ENCODE data around the gene RIPPLY3. TPM values are rescaled to one million over a fixed set of nuclear protein-coding genes. Genes with fewer than 3 reads are reported as not detected.

RIPPLY3 gene
- total and polyA plus RNA-seq, 11 donors: not detected

DNA sequence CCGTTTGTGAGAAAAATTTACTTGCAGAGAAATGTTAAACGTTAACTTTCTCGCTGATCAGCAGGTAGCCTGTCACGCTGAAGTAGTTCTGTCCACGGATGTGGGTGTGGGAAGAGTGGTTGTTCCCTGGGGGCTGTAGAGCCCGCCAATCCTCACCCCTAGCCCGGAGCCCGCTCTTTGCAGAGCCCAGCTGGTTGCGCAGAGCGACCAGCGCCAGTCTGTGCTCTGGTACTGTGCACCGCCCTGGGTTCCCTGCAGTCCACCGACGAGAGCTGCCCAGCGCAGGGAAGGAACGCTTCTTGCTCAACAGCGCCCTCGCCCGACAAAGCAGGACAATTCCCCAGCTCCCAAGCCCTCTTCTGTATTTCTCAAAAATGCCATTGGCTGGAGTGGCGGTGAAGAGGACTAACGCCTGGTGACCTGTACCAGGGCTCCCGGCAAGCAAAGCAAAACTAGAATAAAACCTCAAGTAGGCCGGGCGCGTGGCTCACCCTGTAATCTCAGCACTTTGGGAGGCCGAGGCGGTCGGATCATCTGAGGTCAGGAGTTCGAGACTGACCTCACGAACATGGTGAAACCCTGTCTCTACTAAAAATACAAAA, 3.3 kb downstream of the RIPPLY3 start:
- Histone ChIP-seq H3K4me3 (peak overlapping the region in 7 of 12 donors; percentile 13 to 46 (median 21)), H3K36me3 (no peaks in the 10 kb centered on the region), H3K27me3 (peaks cover 14 to 90% (median 44%) of the 10 kb centered on the region in 9 donors), H3K4me1 (peaks cover 0 to 19% (median 10%) of the 10 kb centered on the region in 12 donors), H3K9me3 (no peaks in the 10 kb centered on the region), H3K27ac (no peak overlapping the region)
- ATAC-seq: peak; percentile 85 to 99 (median 95)
- intact Hi-C loops (cut with DNase I): loop anchor here in 2 of 10 donors (2.0 to 10.0 kb wide), 3 partner anchors 29 to 505 kb away; no protein-coding TSS in a partner anchor
- TF ChIP-seq POLR2A (IDR thresholded peaks at IDR 0.05): no peak
- TF ChIP-seq, protein P1, sequence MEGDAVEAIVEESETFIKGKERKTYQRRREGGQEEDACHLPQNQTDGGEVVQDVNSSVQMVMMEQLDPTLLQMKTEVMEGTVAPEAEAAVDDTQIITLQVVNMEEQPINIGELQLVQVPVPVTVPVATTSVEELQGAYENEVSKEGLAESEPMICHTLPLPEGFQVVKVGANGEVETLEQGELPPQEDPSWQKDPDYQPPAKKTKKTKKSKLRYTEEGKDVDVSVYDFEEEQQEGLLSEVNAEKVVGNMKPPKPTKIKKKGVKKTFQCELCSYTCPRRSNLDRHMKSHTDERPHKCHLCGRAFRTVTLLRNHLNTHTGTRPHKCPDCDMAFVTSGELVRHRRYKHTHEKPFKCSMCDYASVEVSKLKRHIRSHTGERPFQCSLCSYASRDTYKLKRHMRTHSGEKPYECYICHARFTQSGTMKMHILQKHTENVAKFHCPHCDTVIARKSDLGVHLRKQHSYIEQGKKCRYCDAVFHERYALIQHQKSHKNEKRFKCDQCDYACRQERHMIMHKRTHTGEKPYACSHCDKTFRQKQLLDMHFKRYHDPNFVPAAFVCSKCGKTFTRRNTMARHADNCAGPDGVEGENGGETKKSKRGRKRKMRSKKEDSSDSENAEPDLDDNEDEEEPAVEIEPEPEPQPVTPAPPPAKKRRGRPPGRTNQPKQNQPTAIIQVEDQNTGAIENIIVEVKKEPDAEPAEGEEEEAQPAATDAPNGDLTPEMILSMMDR (IDR thresholded peaks at IDR 0.05): peak; percentile 67 to 89 (median 82)
- WGBS, 4 donors: 11 to 16% (median 12%) methylated on average over 29 to 30 of the region's 30 CpGs
- peak; percentile 77 to 92 (median 80) for DNase-seq

DNA sequence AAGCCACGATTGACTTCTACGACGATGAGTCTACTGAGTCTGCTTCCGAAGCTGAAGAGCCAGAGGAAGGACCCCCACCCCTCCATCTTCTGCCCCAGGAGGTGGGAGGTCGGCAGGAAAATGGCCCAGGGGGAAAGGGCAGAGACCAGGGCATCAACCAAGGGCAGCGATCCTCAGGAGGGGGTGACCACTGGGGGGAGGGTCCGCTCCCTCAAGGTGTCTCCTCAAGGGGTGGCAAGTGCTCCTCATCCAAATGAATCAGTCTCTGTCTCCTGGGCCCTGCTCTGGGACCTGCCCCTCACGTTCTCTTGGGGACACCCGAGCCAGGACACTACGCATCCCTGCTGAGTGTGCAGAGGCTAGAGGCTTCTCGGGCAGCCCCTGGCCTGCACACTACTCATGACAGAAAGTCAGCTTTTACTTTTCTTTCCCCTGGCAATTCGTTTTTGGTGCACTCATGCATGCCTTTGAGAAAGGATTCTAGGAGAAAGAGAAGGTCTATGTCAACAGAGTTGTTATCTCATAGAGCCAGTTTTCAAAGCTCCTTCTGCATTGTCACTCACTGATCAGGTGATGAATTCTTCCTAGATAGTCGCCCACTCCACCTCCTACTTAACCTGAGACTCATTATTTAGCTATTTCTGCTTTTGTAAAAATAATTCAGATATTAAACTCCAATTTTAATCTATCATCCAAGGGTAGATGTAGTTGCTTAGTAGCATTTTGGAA, 11.6 kb downstream of the RIPPLY3 start:
- no peak for TF ChIP-seq POLR2A (IDR thresholded peaks at IDR 0.05)
- TF ChIP-seq, protein P1 (IDR thresholded peaks at IDR 0.05): no peak
- Histone ChIP-seq H3K27ac (no peak overlapping the region), H3K4me1 (no peaks in the 10 kb centered on the region), H3K4me3 (no peak overlapping the region), H3K27me3 (peaks cover 0 to 34% (median 0%) of the 10 kb centered on the region in 9 donors), H3K36me3 (no peaks in the 10 kb centered on the region), H3K9me3 (no peaks in the 10 kb centered on the region)
- WGBS, 4 donors: 71 to 78% (median 77%) methylated on average over 11 to 13 of the region's 13 CpGs
- ATAC-seq: no peak
- intact Hi-C loops (cut with DNase I): loop anchor here in 1 of 10 donors (10.0 kb wide), 1 partner anchor 513 kb away; no protein-coding TSS in a partner anchor
- no peak for DNase-seq

DNA sequence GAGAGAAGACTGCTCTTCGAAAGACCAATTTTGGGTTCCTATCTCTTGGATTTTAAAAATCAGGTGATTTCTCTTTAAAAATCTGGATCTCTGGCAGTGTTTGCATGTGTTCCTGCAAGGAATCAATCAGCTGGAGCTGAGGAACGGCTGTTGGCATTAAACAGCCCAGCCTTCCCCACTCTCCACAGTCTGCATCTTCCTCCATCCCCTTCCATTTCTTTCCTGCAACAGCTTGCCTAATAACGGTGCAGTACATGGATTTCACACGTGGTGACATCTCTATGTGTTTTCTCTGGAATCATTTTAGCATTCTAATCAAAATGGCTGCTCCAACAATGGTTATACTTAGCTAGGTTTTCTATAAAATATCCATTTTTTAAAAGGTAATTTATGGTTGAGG, 20.0 kb downstream of the RIPPLY3 start:
- no peak for ATAC-seq
- intact Hi-C loops (cut with DNase I): no loop called here
- 39 to 49% (median 43%) methylated on average over 4 of the region's 4 CpGs for WGBS, 4 donors
- Histone ChIP-seq H3K4me3 (no peak overlapping the region), H3K4me1 (no peaks in the 10 kb centered on the region), H3K9me3 (no peaks in the 10 kb centered on the region), H3K36me3 (no peaks in the 10 kb centered on the region), H3K27ac (no peak overlapping the region), H3K27me3 (peaks cover 0 to 11% (median 0%) of the 10 kb centered on the region in 9 donors)
- TF ChIP-seq POLR2A (IDR thresholded peaks at IDR 0.05): no peak
- TF ChIP-seq, protein P1 (IDR thresholded peaks at IDR 0.05): no peak
- no peak for DNase-seq

DNA sequence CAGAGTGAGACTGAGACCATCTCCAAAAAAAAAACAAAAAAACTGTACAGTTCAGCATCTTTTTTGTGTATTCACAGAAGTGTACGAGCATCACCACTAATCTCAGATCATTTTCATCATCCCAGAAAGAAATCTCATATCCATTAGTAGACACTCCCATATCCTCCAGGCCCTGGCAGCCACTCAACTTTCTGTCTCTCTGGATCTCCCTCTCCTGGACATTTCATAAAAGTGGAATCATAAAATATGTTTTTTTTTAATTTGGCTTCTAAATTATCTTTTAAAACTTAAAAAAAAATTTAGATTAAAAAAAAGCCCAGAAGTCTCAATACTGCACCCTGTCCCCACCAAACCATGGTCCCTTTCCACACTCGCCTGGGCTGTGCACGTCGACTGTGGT, 22.1 kb downstream of the RIPPLY3 start:
- H3K9me3 ChIP-seq: no peaks in the 10 kb centered on the region
- H3K4me1 ChIP-seq: no peaks in the 10 kb centered on the region
- no peak for TF ChIP-seq POLR2A (IDR thresholded peaks at IDR 0.05)
- TF ChIP-seq, protein P1 (IDR thresholded peaks at IDR 0.05): no peak
- ATAC-seq: no peak
- WGBS, 4 donors: 77 to 85% (median 79%) methylated on average over 4 of the region's 4 CpGs
- no peaks in the 10 kb centered on the region for H3K36me3 ChIP-seq
- intact Hi-C loops (cut with DNase I): no loop called here
- no peak for DNase-seq
- H3K4me3 ChIP-seq: no peak overlapping the region
- H3K27me3 ChIP-seq: peaks cover 0 to 11% (median 0%) of the 10 kb centered on the region in 9 donors
- no peak overlapping the region for H3K27ac ChIP-seq
